Measurements from ENCODE around the gene PRADC1.

- no peak for TF ChIP-seq ETV6 (CRISPR knock-in tag; IDR thresholded peaks at IDR 0.05)
- TF ChIP-seq PREB (CRISPR knock-in tag; IDR thresholded peaks at IDR 0.05; ENCODE audit: borderline replicate concordance) = no peak
- TF ChIP-seq, protein P1, sequence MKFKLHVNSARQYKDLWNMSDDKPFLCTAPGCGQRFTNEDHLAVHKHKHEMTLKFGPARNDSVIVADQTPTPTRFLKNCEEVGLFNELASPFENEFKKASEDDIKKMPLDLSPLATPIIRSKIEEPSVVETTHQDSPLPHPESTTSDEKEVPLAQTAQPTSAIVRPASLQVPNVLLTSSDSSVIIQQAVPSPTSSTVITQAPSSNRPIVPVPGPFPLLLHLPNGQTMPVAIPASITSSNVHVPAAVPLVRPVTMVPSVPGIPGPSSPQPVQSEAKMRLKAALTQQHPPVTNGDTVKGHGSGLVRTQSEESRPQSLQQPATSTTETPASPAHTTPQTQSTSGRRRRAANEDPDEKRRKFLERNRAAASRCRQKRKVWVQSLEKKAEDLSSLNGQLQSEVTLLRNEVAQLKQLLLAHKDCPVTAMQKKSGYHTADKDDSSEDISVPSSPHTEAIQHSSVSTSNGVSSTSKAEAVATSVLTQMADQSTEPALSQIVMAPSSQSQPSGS (CRISPR knock-in tag; IDR thresholded peaks at IDR 0.05; ENCODE audit: borderline replicate concordance, low read depth) = no peak
- TF ChIP-seq ATF3 (CRISPR knock-in tag; conservative IDR thresholded peaks at IDR 0.05) = no peak
- no peak for TF ChIP-seq TP53 (CRISPR knock-in tag; IDR thresholded peaks at IDR 0.05)
- TF ChIP-seq, protein P2, sequence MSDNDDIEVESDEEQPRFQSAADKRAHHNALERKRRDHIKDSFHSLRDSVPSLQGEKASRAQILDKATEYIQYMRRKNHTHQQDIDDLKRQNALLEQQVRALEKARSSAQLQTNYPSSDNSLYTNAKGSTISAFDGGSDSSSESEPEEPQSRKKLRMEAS (CRISPR knock-in tag; IDR thresholded peaks at IDR 0.05) = no peak
- TF ChIP-seq JUN (CRISPR knock-in tag; IDR thresholded peaks at IDR 0.05) = no peak
- TF ChIP-seq CTCF (IDR thresholded peaks at IDR 0.05) = no peak
- no peak for TF ChIP-seq ESRRA (CRISPR knock-in tag; IDR thresholded peaks at IDR 0.05; ENCODE audit: borderline replicate concordance)
- no peak for TF ChIP-seq USF2 (CRISPR knock-in tag; IDR thresholded peaks at IDR 0.05)
These were observed 31.7 kb upstream of the PRADC1 start for GRCh38 chr2:73264783-73265182.

Data from WTC11 (cell line).